Measurements from ENCODE around the gene MRM3.

Gene MRM3
- 19.2 to 39.2 (median 26.2) reads per million in 9 experiments for total RNA-seq

- no peaks in the 10 kb centered on the region for H3K27me3 Mint-ChIP-seq
Measured at GRCh38 chr17:781805-782731, at the start of gene MRM3, which contains the start of gene GLOD4. Gene MRM3, plus strand, starts transcription at chr17:782353. Its CDS starts 26 bp downstream, at chr17:782379. Gene GLOD4, minus strand, starts transcription at chr17:782280. Its CDS starts 25 bp downstream, at chr17:782255.

GRCh38 chr17:732902-733720 is 49.0 kb upstream of the MRM3 start:
- Mint-ChIP-seq H3K4me3 (peak overlapping the region; percentile 82 to 88), H3K27me3 (no peaks in the 10 kb centered on the region), H3K4me1 (ENCODE audit: low read depth in 2 of 2) (peaks cover 12 to 16% of the 10 kb centered on the region in 2 donors), H3K27ac (peak overlapping the region; percentile 32 to 54), H3K9me3 (no peaks in the 10 kb centered on the region), H3K36me3 (ENCODE audit: insufficient read depth) (peaks cover 4% of the 10 kb centered on the region)
- no peak for DNase-seq
- ATAC-seq (replicated peaks), result peak; percentile 40

More at GRCh38 chr17:781805-782731, at the start of gene MRM3, which contains the start of gene GLOD4:
- H3K4me1 Mint-ChIP-seq (ENCODE audit: low read depth in 2 of 2), result peaks cover 15 to 30% of the 10 kb centered on the region in 2 donors
- no peaks in the 10 kb centered on the region for H3K9me3 Mint-ChIP-seq
- peak; percentile 95 to 99 (median 98) for DNase-seq
- peak; percentile 93 for ATAC-seq (replicated peaks)
- peak within 1 kb of the TSS; percentile 93 to 99 for H3K4me3 Mint-ChIP-seq
- H3K36me3 Mint-ChIP-seq (ENCODE audit: insufficient read depth), result peaks cover 40% of the 10 kb centered on the region
- H3K27ac Mint-ChIP-seq, result peak within 1 kb of the TSS; percentile 97 to 99

- ATAC-seq (replicated peaks), result no peak
- peaks cover 4% of the 10 kb centered on the region for H3K36me3 Mint-ChIP-seq (ENCODE audit: insufficient read depth)
- H3K4me1 Mint-ChIP-seq (ENCODE audit: low read depth in 2 of 2), result peaks cover 12 to 16% of the 10 kb centered on the region in 2 donors
- peak overlapping the region in 1 of 2 donors; percentile 77 for H3K27ac Mint-ChIP-seq
- DNase-seq, result no peak
- H3K27me3 Mint-ChIP-seq, result no peaks in the 10 kb centered on the region
- peak overlapping the region; percentile 82 to 88 for H3K4me3 Mint-ChIP-seq
- H3K9me3 Mint-ChIP-seq, result no peaks in the 10 kb centered on the region
Measured at GRCh38 chr17:733743-734142, 48.4 kb upstream of the MRM3 start.

- H3K27ac Mint-ChIP-seq, result no peak overlapping the region
- no peaks in the 10 kb centered on the region for H3K9me3 Mint-ChIP-seq
- peaks cover 11 to 16% of the 10 kb centered on the region in 2 donors for H3K4me1 Mint-ChIP-seq (ENCODE audit: low read depth in 2 of 2)
- H3K27me3 Mint-ChIP-seq, result no peaks in the 10 kb centered on the region
- no peak overlapping the region for H3K4me3 Mint-ChIP-seq
- ATAC-seq (replicated peaks) (no peak), DNase-seq (no peak)
- peaks cover 8% of the 10 kb centered on the region for H3K36me3 Mint-ChIP-seq (ENCODE audit: insufficient read depth)
Measured at GRCh38 chr17:737561-738113, 44.5 kb upstream of the MRM3 start.

GRCh38 chr17:740240-741017 is 41.7 kb upstream of the MRM3 start:
- Mint-ChIP-seq H3K27ac (peak overlapping the region in 1 of 2 donors; percentile 68), H3K9me3 (no peaks in the 10 kb centered on the region), H3K27me3 (no peaks in the 10 kb centered on the region), H3K4me3 (no peak overlapping the region), H3K36me3 (ENCODE audit: insufficient read depth) (peaks cover 13% of the 10 kb centered on the region), H3K4me1 (ENCODE audit: low read depth in 2 of 2) (no peaks in the 10 kb centered on the region)
- DNase-seq, result no peak
- ATAC-seq (replicated peaks), result peak; percentile 46

GRCh38 chr17:742147-742793 is 39.9 kb upstream of the MRM3 start:
- H3K27ac Mint-ChIP-seq, result no peak overlapping the region
- ATAC-seq (replicated peaks) (no peak), DNase-seq (no peak)
- no peak overlapping the region for H3K4me3 Mint-ChIP-seq
- peaks cover 14% of the 10 kb centered on the region for H3K36me3 Mint-ChIP-seq (ENCODE audit: insufficient read depth)
- no peaks in the 10 kb centered on the region for H3K27me3 Mint-ChIP-seq
- H3K9me3 Mint-ChIP-seq, result no peaks in the 10 kb centered on the region
- H3K4me1 Mint-ChIP-seq (ENCODE audit: low read depth in 2 of 2), result peaks cover 0 to 2% of the 10 kb centered on the region in 2 donors

GRCh38 chr17:743139-743538 is 39.0 kb upstream of the MRM3 start:
- Mint-ChIP-seq H3K27me3 (no peaks in the 10 kb centered on the region), H3K27ac (peak overlapping the region in 1 of 2 donors; percentile 65), H3K9me3 (no peaks in the 10 kb centered on the region), H3K36me3 (ENCODE audit: insufficient read depth) (peaks cover 14% of the 10 kb centered on the region), H3K4me1 (ENCODE audit: low read depth in 2 of 2) (peaks cover 3 to 7% of the 10 kb centered on the region in 2 donors), H3K4me3 (no peak overlapping the region)
- DNase-seq, result no peak
- ATAC-seq (replicated peaks), result no peak

GRCh38 chr17:744937-745336 is 37.2 kb upstream of the MRM3 start:
- peaks cover 14% of the 10 kb centered on the region for H3K36me3 Mint-ChIP-seq (ENCODE audit: insufficient read depth)

GRCh38 chr17:745406-745805 is 36.7 kb upstream of the MRM3 start:
- DNase-seq, result no peak
- H3K36me3 Mint-ChIP-seq (ENCODE audit: insufficient read depth), result peaks cover 14% of the 10 kb centered on the region
- no peak overlapping the region for H3K4me3 Mint-ChIP-seq
- H3K27me3 Mint-ChIP-seq, result no peaks in the 10 kb centered on the region
- H3K9me3 Mint-ChIP-seq, result no peaks in the 10 kb centered on the region
- no peak for ATAC-seq (replicated peaks)
- peaks cover 21 to 22% of the 10 kb centered on the region in 2 donors for H3K4me1 Mint-ChIP-seq (ENCODE audit: low read depth in 2 of 2)
- H3K27ac Mint-ChIP-seq, result no peak overlapping the region

More at GRCh38 chr17:744937-745336, 37.2 kb upstream of the MRM3 start:
- H3K4me1 Mint-ChIP-seq (ENCODE audit: low read depth in 2 of 2), result peaks cover 17 to 18% of the 10 kb centered on the region in 2 donors
- no peak overlapping the region for H3K27ac Mint-ChIP-seq
- no peaks in the 10 kb centered on the region for H3K27me3 Mint-ChIP-seq
- H3K4me3 Mint-ChIP-seq, result no peak overlapping the region
- H3K9me3 Mint-ChIP-seq, result no peaks in the 10 kb centered on the region
- ATAC-seq (replicated peaks) (no peak), DNase-seq (no peak)

- no peak for ATAC-seq (replicated peaks)
- Mint-ChIP-seq H3K4me1 (ENCODE audit: low read depth in 2 of 2) (peaks cover 29% of the 10 kb centered on the region in 2 donors), H3K36me3 (ENCODE audit: insufficient read depth) (peaks cover 14% of the 10 kb centered on the region), H3K27me3 (no peaks in the 10 kb centered on the region), H3K9me3 (no peaks in the 10 kb centered on the region), H3K27ac (no peak overlapping the region), H3K4me3 (no peak overlapping the region)
- DNase-seq, result no peak
Measured at GRCh38 chr17:746181-746580, 36.0 kb upstream of the MRM3 start.

GRCh38 chr17:746783-747629 is 35.1 kb upstream of the MRM3 start:
- Mint-ChIP-seq H3K27me3 (no peaks in the 10 kb centered on the region), H3K4me1 (ENCODE audit: low read depth in 2 of 2) (peaks cover 34 to 35% of the 10 kb centered on the region in 2 donors), H3K36me3 (ENCODE audit: insufficient read depth) (peaks cover 19% of the 10 kb centered on the region), H3K9me3 (no peaks in the 10 kb centered on the region), H3K27ac (no peak overlapping the region), H3K4me3 (no peak overlapping the region)
- no peak for ATAC-seq (replicated peaks)
- DNase-seq, result no peak

Data from effector memory CD8-positive, alpha-beta T cell (primary cell).